HEK293 (cell line): ENCODE measurements around the gene DVL1.

Experiments used
- CTCF ChIA-PET: fragments of 350-600 bp; formaldehyde crosslinking; extraction: SDS; loops from one replicate; lab custom pipeline; 2021; ENCODE audit warnings: antibody characterized with exemption; lab: Yijun Ruan, JAX
- POLR2A ChIA-PET: fragments of 300-600 bp; formaldehyde crosslinking; extraction: SDS; loops from one replicate; lab custom pipeline; 2020; ENCODE audit warnings: antibody characterized with exemption, inconsistent platforms; lab: Yijun Ruan, JAX
- H3K27ac ChIP-seq: fragments of 200-500 bp; sonication (Bioruptor generic); 2 replicates; pipeline ENCODE4 v1.5.1; 2014; ENCODE audit warnings: low read depth, low read length, control low read depth, inconsistent platforms; ENCODE audit errors: extremely low read depth
- H3K36me3 ChIP-seq, 2 experiments: fragments of 200-500 bp in 1 of 2; sonication (Bioruptor generic) in 1 of 2; 1 replicate in 1 of 2; 2 replicates in 1 of 2; pipeline ENCODE4 v1.5.1; 2014 to 2017; ENCODE audit warnings: inconsistent platforms in 2 of 2, low read length in 2 of 2; ENCODE audit not compliant: control insufficient read depth in 2 of 2, insufficient read depth in 1 of 2
- H3K4me1 ChIP-seq: fragments of 200-500 bp; sonication (Bioruptor generic); 2 replicates; pipeline ENCODE4 v1.5.1; 2014; ENCODE audit warnings: mild to moderate bottlenecking, low read length, inconsistent platforms; ENCODE audit not compliant: control insufficient read depth, insufficient read depth
- H3K4me3 ChIP-seq: 2 replicates; pipeline ENCODE4 v1.5.1; 2011; ENCODE audit warnings: low read depth, mild to moderate bottlenecking, control low read depth, low read length, moderate library complexity
- H3K9me3 ChIP-seq: fragments of 200-500 bp; sonication (Bioruptor generic); 2 replicates; pipeline ENCODE4 v1.5.1; 2014; ENCODE audit warnings: low read depth, low read length, inconsistent platforms; ENCODE audit not compliant: control insufficient read depth, insufficient read depth
- BCL11B ChIP-seq: fragments of 450-650 bp; formaldehyde crosslinking; IDR thresholded peaks from 2 replicates; pipeline ENCODE4 v1.5.1; 2016; ENCODE audit warnings: low read depth, missing biosample characterization, missing genetic modification characterization
- GLIS1 ChIP-seq: fragments of 450-650 bp; formaldehyde crosslinking; IDR thresholded peaks from 2 replicates; pipeline ENCODE4 v1.5.1; 2016; ENCODE audit warnings: missing biosample characterization, missing genetic modification characterization
- GLIS2 ChIP-seq: fragments of 450-650 bp; formaldehyde crosslinking; IDR thresholded peaks from 2 replicates; pipeline ENCODE4 v1.5.1; 2016; ENCODE audit warnings: missing biosample characterization, missing genetic modification characterization
- KLF16 ChIP-seq: fragments of 450-650 bp; formaldehyde crosslinking; IDR thresholded peaks from 2 replicates; pipeline ENCODE4 v1.5.1; 2017; ENCODE audit warnings: missing biosample characterization, missing genetic modification characterization
- REPIN1 ChIP-seq: fragments of 450-650 bp; formaldehyde crosslinking; IDR thresholded peaks from 2 replicates; pipeline ENCODE4 v1.5.1; 2017; ENCODE audit warnings: missing biosample characterization, missing genetic modification characterization, low read depth
- SP7 ChIP-seq: fragments of 450-650 bp; formaldehyde crosslinking; IDR thresholded peaks from 2 replicates; pipeline ENCODE4 v1.5.1; 2016; ENCODE audit warnings: missing biosample characterization, missing genetic modification characterization
- YY1 ChIP-seq: fragments of 450-650 bp; formaldehyde crosslinking; IDR thresholded peaks from 2 replicates; pipeline ENCODE4 v1.5.1; 2018; ENCODE audit warnings: missing biosample characterization, missing genetic modification characterization
- YY2 ChIP-seq: fragments of 450-650 bp; formaldehyde crosslinking; IDR thresholded peaks from 2 replicates; pipeline ENCODE4 v1.5.1; 2016; ENCODE audit warnings: missing biosample characterization, missing genetic modification characterization
- ZBTB1 ChIP-seq: fragments of 450-650 bp; formaldehyde crosslinking; IDR thresholded peaks from 2 replicates; pipeline ENCODE4 v1.5.1; 2016; ENCODE audit warnings: missing biosample characterization, missing genetic modification characterization
- ZIC2 ChIP-seq: fragments of 450-650 bp; formaldehyde crosslinking; IDR thresholded peaks from 2 replicates; pipeline ENCODE4 v1.5.1; 2016; ENCODE audit warnings: missing biosample characterization, missing genetic modification characterization
- ZNF391 ChIP-seq: fragments of 450-650 bp; formaldehyde crosslinking; IDR thresholded peaks from 2 replicates; pipeline ENCODE4 v1.5.1; 2016; ENCODE audit warnings: low read depth, missing biosample characterization, missing genetic modification characterization, borderline replicate concordance
- ZNF548 ChIP-seq: fragments of 450-650 bp; formaldehyde crosslinking; IDR thresholded peaks from 2 replicates; pipeline ENCODE4 v1.5.1; 2016; ENCODE audit warnings: missing biosample characterization, missing genetic modification characterization
- ZNF561 ChIP-seq: fragments of 450-650 bp; IDR thresholded peaks from 2 replicates; pipeline ENCODE4 v1.5.1; 2018; ENCODE audit warnings: missing biosample characterization, missing genetic modification characterization, borderline replicate concordance
- ZNF610 ChIP-seq: fragments of 450-650 bp; formaldehyde crosslinking; IDR thresholded peaks from 2 replicates; pipeline ENCODE4 v1.5.1; 2016; ENCODE audit warnings: missing biosample characterization, missing genetic modification characterization, borderline replicate concordance
- ZNF660 ChIP-seq: fragments of 450-650 bp; IDR thresholded peaks from 2 replicates; pipeline ENCODE4 v1.5.1; 2018; ENCODE audit warnings: missing biosample characterization, mild to moderate bottlenecking, missing genetic modification characterization
- ZNF785 ChIP-seq: fragments of 450-650 bp; formaldehyde crosslinking; IDR thresholded peaks from 2 replicates; pipeline ENCODE4 v1.5.1; 2016; ENCODE audit warnings: missing biosample characterization, missing genetic modification characterization
- ZSCAN16 ChIP-seq: fragments of 450-650 bp; formaldehyde crosslinking; IDR thresholded peaks from 2 replicates; pipeline ENCODE4 v1.5.1; 2016; ENCODE audit warnings: missing biosample characterization, missing genetic modification characterization
- ZSCAN30 ChIP-seq: fragments of 450-650 bp; IDR thresholded peaks from 2 replicates; pipeline ENCODE4 v1.5.1; 2018; ENCODE audit warnings: missing biosample characterization, mild to moderate bottlenecking, missing genetic modification characterization, moderate library complexity
- TF ChIP-seq, protein P1 (sequence below): fragments of 450-650 bp; formaldehyde crosslinking; IDR thresholded peaks from 2 replicates; pipeline ENCODE4 v1.5.1; 2016; ENCODE audit warnings: missing biosample characterization, missing genetic modification characterization, borderline replicate concordance
- TF ChIP-seq, protein P2 (sequence below): fragments of 450-650 bp; formaldehyde crosslinking; IDR thresholded peaks from 2 replicates; pipeline ENCODE4 v1.5.1; 2016; ENCODE audit warnings: missing biosample characterization, missing genetic modification characterization
- TF ChIP-seq, protein P3 (sequence below): fragments of 450-650 bp; formaldehyde crosslinking; optimal IDR thresholded peaks from 2 replicates; pipeline ENCODE3; 2016; ENCODE audit warnings: missing biosample characterization, mild to moderate bottlenecking, missing genetic modification characterization
- TF ChIP-seq, protein P4 (sequence below): fragments of 450-650 bp; formaldehyde crosslinking; IDR thresholded peaks from 2 replicates; pipeline ENCODE4 v1.5.1; 2016; ENCODE audit warnings: missing biosample characterization, missing genetic modification characterization
- TF ChIP-seq, protein P5 (sequence below): fragments of 450-650 bp; formaldehyde crosslinking; IDR thresholded peaks from 2 replicates; pipeline ENCODE4 v1.5.1; 2016; ENCODE audit warnings: missing biosample characterization, missing genetic modification characterization
- TF ChIP-seq, protein P6 (sequence below): fragments of 450-650 bp; formaldehyde crosslinking; IDR thresholded peaks from 2 replicates; pipeline ENCODE4 v1.5.1; 2017; ENCODE audit warnings: missing biosample characterization, missing genetic modification characterization

Gene DVL1

DNA sequence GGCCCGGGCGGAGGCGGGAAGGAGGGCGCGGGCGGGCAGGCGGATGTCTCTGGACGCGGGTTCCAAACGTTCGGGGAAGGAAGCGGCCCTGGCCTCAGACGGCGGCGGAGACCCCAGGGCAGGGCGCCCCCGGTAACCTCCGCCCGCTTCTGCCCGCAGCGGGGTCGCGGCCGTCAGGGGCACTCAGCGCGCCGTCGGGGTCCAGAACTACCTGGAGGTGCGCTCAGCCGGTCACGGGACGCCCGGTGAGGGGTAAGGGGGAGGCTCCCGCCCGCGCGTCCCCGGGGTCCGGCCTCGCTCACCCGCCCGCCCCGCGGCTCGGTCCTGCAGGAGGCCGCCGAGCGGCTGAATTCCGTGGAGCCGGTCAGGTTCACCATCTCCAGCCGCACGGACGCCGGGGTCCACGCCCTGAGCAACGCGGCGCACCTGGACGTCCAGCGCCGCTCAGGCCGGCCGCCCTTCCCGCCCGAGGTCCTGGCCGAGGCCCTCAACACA is 40.4 kb downstream of the DVL1 start:
- H3K4me3 ChIP-seq, result peak overlapping the region; percentile 81
- ChIA-PET CTCF (interaction anchor here (1.0 kb wide), 1 partner anchor 94 kb away, joined by 3 read pairs; no protein-coding TSS in a partner anchor), POLR2A (interaction anchor here (1.1 to 1.5 kb wide), 5 partner anchors 10 to 66 kb away, joined by 3 read pairs; partner anchors contain the start of genes AURKAIP1 and TAS1R3)
- no peaks in the 10 kb centered on the region for H3K9me3 ChIP-seq
- H3K27ac ChIP-seq, result peak overlapping the region; percentile 96
- H3K4me1 ChIP-seq, result peaks cover 20% of the 10 kb centered on the region
- peaks cover 0 to 50% of the 10 kb centered on the region in 2 experiments; a peak in 1 of 3 replicates for H3K36me3 ChIP-seq
- TF ChIP-seq ZNF610 (tag by site-specific recombination), result no peak
- 0 out of 2 replicates have a peak, but pooled peaks have one; percentile 35 for TF ChIP-seq ZNF785 (tag by site-specific recombination)
- 0 out of 2 replicates have a peak, but pooled peaks have one; percentile 35 for TF ChIP-seq ZNF561
- TF ChIP-seq ZBTB1 (tag by site-specific recombination), result 0 out of 2 replicates have a peak, but pooled peaks have one; percentile 27
- no peak for TF ChIP-seq YY2 (tag by site-specific recombination)
- TF ChIP-seq, protein P1, sequence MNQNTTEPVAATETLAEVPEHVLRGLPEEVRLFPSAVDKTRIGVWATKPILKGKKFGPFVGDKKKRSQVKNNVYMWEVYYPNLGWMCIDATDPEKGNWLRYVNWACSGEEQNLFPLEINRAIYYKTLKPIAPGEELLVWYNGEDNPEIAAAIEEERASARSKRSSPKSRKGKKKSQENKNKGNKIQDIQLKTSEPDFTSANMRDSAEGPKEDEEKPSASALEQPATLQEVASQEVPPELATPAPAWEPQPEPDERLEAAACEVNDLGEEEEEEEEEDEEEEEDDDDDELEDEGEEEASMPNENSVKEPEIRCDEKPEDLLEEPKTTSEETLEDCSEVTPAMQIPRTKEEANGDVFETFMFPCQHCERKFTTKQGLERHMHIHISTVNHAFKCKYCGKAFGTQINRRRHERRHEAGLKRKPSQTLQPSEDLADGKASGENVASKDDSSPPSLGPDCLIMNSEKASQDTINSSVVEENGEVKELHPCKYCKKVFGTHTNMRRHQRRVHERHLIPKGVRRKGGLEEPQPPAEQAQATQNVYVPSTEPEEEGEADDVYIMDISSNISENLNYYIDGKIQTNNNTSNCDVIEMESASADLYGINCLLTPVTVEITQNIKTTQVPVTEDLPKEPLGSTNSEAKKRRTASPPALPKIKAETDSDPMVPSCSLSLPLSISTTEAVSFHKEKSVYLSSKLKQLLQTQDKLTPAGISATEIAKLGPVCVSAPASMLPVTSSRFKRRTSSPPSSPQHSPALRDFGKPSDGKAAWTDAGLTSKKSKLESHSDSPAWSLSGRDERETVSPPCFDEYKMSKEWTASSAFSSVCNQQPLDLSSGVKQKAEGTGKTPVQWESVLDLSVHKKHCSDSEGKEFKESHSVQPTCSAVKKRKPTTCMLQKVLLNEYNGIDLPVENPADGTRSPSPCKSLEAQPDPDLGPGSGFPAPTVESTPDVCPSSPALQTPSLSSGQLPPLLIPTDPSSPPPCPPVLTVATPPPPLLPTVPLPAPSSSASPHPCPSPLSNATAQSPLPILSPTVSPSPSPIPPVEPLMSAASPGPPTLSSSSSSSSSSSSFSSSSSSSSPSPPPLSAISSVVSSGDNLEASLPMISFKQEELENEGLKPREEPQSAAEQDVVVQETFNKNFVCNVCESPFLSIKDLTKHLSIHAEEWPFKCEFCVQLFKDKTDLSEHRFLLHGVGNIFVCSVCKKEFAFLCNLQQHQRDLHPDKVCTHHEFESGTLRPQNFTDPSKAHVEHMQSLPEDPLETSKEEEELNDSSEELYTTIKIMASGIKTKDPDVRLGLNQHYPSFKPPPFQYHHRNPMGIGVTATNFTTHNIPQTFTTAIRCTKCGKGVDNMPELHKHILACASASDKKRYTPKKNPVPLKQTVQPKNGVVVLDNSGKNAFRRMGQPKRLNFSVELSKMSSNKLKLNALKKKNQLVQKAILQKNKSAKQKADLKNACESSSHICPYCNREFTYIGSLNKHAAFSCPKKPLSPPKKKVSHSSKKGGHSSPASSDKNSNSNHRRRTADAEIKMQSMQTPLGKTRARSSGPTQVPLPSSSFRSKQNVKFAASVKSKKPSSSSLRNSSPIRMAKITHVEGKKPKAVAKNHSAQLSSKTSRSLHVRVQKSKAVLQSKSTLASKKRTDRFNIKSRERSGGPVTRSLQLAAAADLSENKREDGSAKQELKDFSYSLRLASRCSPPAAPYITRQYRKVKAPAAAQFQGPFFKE (tag by site-specific recombination), result no peak
- TF ChIP-seq, protein P2, sequence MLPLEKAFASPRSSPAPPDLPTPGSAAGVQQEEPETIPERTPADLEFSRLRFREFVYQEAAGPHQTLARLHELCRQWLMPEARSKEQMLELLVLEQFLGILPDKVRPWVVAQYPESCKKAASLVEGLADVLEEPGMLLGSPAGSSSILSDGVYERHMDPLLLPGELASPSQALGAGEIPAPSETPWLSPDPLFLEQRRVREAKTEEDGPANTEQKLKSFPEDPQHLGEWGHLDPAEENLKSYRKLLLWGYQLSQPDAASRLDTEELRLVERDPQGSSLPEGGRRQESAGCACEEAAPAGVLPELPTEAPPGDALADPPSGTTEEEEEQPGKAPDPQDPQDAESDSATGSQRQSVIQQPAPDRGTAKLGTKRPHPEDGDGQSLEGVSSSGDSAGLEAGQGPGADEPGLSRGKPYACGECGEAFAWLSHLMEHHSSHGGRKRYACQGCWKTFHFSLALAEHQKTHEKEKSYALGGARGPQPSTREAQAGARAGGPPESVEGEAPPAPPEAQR (tag by site-specific recombination), result peak; percentile 26; the same call in 1 of the 2 replicates
- TF ChIP-seq, protein P3, sequence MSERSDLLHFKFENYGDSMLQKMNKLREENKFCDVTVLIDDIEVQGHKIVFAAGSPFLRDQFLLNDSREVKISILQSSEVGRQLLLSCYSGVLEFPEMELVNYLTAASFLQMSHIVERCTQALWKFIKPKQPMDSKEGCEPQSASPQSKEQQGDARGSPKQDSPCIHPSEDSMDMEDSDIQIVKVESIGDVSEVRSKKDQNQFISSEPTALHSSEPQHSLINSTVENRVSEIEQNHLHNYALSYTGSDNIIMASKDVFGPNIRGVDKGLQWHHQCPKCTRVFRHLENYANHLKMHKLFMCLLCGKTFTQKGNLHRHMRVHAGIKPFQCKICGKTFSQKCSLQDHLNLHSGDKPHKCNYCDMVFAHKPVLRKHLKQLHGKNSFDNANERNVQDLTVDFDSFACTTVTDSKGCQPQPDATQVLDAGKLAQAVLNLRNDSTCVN (tag by site-specific recombination), result peak; percentile 36
- TF ChIP-seq GLIS1 (tag by site-specific recombination), result peak; percentile 75
- peak; percentile 67 for TF ChIP-seq ZIC2
- TF ChIP-seq REPIN1 (tag by site-specific recombination), result no peak; the same call in 1 of the 2 replicates
- TF ChIP-seq ZNF660 (tag by site-specific recombination), result peak; percentile 5; the same call in 1 of the 2 replicates
- peak; percentile 15; the same call in 1 of the 2 replicates for TF ChIP-seq ZNF391 (tag by site-specific recombination)
- TF ChIP-seq, protein P4, sequence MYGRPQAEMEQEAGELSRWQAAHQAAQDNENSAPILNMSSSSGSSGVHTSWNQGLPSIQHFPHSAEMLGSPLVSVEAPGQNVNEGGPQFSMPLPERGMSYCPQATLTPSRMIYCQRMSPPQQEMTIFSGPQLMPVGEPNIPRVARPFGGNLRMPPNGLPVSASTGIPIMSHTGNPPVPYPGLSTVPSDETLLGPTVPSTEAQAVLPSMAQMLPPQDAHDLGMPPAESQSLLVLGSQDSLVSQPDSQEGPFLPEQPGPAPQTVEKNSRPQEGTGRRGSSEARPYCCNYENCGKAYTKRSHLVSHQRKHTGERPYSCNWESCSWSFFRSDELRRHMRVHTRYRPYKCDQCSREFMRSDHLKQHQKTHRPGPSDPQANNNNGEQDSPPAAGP (tag by site-specific recombination), result 0 out of 2 replicates have a peak, but pooled peaks have one; percentile 5
- TF ChIP-seq SP7, result 0 out of 2 replicates have a peak, but pooled peaks have one; percentile 3
- TF ChIP-seq, protein P5, sequence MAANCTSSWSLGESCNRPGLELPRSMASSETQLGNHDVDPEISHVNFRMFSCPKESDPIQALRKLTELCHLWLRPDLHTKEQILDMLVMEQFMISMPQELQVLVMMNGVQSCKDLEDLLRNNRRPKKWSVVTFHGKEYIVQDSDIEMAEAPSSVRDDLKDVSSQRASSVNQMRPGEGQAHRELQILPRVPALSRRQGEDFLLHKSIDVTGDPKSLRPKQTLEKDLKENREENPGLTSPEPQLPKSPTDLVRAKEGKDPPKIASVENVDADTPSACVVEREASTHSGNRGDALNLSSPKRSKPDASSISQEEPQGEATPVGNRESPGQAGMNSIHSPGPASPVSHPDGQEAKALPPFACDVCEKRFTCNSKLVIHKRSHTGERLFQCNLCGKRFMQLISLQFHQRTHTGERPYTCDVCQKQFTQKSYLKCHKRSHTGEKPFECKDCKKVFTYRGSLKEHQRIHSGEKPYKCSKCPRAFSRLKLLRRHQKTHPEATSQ (tag by site-specific recombination), result 0 out of 2 replicates have a peak, but pooled peaks have one; percentile 19
- peak; percentile 62; the same call in 1 of the 2 replicates for TF ChIP-seq GLIS2 (tag by site-specific recombination)
- TF ChIP-seq ZNF548 (tag by site-specific recombination), result no peak
- TF ChIP-seq, protein P6, sequence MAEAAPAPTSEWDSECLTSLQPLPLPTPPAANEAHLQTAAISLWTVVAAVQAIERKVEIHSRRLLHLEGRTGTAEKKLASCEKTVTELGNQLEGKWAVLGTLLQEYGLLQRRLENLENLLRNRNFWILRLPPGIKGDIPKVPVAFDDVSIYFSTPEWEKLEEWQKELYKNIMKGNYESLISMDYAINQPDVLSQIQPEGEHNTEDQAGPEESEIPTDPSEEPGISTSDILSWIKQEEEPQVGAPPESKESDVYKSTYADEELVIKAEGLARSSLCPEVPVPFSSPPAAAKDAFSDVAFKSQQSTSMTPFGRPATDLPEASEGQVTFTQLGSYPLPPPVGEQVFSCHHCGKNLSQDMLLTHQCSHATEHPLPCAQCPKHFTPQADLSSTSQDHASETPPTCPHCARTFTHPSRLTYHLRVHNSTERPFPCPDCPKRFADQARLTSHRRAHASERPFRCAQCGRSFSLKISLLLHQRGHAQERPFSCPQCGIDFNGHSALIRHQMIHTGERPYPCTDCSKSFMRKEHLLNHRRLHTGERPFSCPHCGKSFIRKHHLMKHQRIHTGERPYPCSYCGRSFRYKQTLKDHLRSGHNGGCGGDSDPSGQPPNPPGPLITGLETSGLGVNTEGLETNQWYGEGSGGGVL (tag by site-specific recombination), result 0 out of 2 replicates have a peak, but pooled peaks have one; percentile 12
- TF ChIP-seq ZSCAN16, result 0 out of 2 replicates have a peak, but pooled peaks have one; percentile 32
- TF ChIP-seq BCL11B (tag by site-specific recombination), result 0 out of 2 replicates have a peak, but pooled peaks have one; percentile 9
- no peak for TF ChIP-seq ZSCAN30 (tag by site-specific recombination)
- TF ChIP-seq YY1 (tag by site-specific recombination), result 0 out of 2 replicates have a peak, but pooled peaks have one; percentile 43
- TF ChIP-seq KLF16 (tag by site-specific recombination), result peak; percentile 37; the same call in 1 of the 2 replicates
